Measurements from ENCODE around the gene FUT8.

DNA sequence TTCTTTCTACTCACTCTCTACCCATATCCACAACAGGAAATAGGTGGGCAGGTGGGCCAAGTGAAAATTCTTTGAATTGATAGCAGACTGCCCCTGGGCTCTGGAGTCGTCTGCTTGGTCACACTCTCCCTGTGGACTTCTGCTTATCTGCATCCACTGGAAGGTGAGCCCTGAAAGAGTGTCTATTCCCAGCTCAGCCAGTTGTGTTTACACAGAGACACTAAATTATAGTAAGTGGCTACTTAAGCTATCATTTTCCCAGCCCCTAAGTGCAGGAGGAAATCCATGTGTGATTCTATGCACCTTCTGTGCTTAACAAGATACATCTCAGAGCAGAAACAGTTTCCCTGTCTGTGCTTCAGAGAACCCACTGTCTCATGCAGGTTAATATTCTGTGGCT, 338.4 kb downstream of the FUT8 start:
- TF ChIP-seq, protein P1, sequence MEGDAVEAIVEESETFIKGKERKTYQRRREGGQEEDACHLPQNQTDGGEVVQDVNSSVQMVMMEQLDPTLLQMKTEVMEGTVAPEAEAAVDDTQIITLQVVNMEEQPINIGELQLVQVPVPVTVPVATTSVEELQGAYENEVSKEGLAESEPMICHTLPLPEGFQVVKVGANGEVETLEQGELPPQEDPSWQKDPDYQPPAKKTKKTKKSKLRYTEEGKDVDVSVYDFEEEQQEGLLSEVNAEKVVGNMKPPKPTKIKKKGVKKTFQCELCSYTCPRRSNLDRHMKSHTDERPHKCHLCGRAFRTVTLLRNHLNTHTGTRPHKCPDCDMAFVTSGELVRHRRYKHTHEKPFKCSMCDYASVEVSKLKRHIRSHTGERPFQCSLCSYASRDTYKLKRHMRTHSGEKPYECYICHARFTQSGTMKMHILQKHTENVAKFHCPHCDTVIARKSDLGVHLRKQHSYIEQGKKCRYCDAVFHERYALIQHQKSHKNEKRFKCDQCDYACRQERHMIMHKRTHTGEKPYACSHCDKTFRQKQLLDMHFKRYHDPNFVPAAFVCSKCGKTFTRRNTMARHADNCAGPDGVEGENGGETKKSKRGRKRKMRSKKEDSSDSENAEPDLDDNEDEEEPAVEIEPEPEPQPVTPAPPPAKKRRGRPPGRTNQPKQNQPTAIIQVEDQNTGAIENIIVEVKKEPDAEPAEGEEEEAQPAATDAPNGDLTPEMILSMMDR (IDR thresholded peaks at IDR 0.05), result no peak
- TF ChIP-seq POLR2A (IDR thresholded peaks at IDR 0.05), result no peak
